NCI-H748 treated with DMSO at 0.1 percent for 48 hours (cell line): Measurements from ENCODE around the gene SYNPO2L.
"Not testable (repeated sequence)": the region's sequence is repeated elsewhere in the genome, so short reads cannot be mapped to it uniquely, and the experiment has no call there.

Experiments
- DNase-seq: peaks from one replicate; lab custom pipeline; 2025; lab: John Stamatoyannopoulos, UW

Gene SYNPO2L

DNA sequence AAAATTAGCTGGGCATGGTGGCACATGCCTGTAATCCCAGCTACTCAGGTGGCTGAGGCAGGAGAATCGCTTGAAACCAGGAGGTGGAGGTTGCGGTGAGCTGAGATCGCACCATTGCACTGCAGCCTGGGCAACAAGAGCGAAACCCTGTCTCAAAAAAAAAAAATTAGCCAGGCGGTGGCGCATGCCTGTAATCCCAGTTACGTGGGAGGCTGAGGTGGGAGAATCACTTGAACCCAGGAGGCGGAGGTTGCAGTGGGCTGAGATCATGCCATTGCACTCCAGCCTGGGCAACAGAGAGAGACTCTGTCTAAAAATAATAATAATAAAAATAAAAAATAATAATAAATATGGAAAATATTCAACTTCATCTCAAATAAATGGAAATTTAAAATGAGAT, 38.7 kb downstream of the SYNPO2L start:
- DNase-seq = not testable (repeated sequence)

DNA sequence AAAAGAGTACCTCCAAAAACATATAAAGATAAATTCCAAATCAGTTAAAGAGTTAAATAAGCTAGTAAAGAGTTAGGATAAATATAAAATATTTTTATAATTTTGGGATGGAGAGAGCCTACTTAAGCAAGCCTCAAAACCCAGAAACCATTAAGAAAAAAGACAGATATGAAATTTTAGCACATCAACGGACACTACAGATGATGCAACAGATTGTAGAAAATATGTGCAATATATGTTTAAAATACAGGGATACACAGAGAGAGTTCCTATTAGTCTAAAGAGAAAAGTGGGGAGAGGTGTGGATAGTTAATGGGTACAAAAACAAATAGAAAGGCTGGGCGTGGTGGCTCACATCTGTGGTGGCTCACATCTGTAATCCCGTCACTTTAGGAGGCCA, 41.1 kb downstream of the SYNPO2L start:
- no peak for DNase-seq

DNA sequence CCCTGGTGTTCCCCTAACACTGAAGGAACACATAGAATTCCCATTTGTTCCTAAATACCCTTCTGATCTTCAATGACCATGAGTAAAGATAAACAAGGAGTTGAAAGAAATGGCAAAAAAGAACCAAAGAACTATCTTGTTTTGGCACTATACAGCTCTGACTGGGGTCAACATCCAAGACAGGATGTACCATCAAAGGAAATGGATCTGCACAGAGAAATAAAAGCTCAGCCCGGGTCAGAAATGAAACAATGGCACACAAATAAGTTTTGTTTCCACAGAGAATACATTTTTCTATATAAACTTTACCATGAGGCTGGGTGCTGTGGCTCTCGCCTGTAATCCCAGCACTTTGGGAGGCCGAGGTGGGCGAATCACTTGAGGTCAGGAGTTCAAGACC, 46.7 kb downstream of the SYNPO2L start:
- no peak for DNase-seq

DNA sequence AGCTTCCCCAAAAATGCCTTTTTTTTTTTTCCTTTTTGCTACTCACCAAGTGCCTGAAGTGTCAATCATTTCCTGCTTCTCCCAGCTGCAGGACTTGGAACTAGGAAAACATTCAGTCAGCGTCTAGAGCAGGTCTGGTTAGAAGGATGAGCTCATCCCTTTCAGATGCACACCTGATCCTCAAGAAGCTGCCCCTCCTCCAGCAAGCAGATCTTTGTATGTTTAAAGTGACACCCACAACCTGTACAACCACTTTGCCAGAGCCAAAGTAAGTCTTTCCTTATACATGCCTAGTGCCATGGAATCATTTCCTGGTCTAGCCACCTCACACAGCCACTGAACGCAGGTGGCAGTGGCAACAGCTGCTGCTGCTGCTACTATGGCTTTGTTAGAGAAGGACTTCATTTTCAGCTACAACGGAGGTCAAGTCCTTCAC, 54.3 kb downstream of the SYNPO2L start:
- no peak for DNase-seq

DNA sequence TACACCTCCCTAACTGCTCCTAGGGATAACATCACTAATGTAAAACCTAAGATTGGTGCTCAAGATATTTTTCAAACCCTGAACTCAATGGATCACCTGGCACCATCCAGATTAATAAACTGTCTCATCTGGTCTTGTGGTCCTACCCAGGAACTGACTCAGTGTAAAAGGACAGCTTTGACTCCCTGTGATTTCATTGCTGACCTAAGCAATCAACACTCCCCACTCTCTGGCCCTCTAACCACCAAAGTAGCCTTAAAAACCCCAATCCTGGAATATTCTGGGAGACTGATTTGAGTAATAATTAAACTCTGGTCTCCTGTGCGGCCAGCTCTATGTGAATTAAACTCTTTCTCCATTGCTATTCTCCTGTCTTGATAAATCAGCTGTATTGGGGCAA, 58.5 kb downstream of the SYNPO2L start:
- no peak for DNase-seq
